ENCODE results near the gene COPB1.

The COPB1 gene

GRCh38 chr11:14506532-14506931 lies 6.9 kb upstream of the COPB1 start:
- no peak for DNase-seq (ENCODE audit: low read depth, low spot score)

GRCh38 chr11:14503023-14503422 lies 3.4 kb upstream of the COPB1 start:
- no peak for DNase-seq (ENCODE audit: low read depth, low spot score)

GRCh38 chr11:14502039-14502438 lies 2.4 kb upstream of the COPB1 start:
- DNase-seq (ENCODE audit: low read depth, low spot score): no peak

GRCh38 chr11:14500181-14500651 lies 605 bp upstream of the COPB1 start:
- DNase-seq (ENCODE audit: low read depth, low spot score): no peak

GRCh38 chr11:14499178-14499559 lies 442 bp downstream of the COPB1 start:
- no peak for DNase-seq (ENCODE audit: low read depth, low spot score)

GRCh38 chr11:14480716-14481115 lies 18.9 kb downstream of the COPB1 start:
- DNase-seq (ENCODE audit: low read depth, low spot score): no peak

GRCh38 chr11:14471127-14471526 lies 28.5 kb downstream of the COPB1 start:
- DNase-seq (ENCODE audit: low read depth, low spot score): no peak

- no peak for DNase-seq (ENCODE audit: low read depth, low spot score)
Observed at GRCh38 chr11:14463623-14464022, 36.0 kb downstream of the COPB1 start.

GRCh38 chr11:14460147-14460546 lies 39.5 kb downstream of the COPB1 start:
- no peak for DNase-seq (ENCODE audit: low read depth, low spot score)

GRCh38 chr11:14458377-14458776 lies 41.2 kb downstream of the COPB1 start:
- DNase-seq (ENCODE audit: low read depth, low spot score): no peak

- DNase-seq (ENCODE audit: low read depth, low spot score): no peak
Observed at GRCh38 chr11:14455648-14456430, 43.8 kb downstream of the COPB1 start.

GRCh38 chr11:14454861-14455632 lies 44.6 kb downstream of the COPB1 start:
- DNase-seq (ENCODE audit: low read depth, low spot score): no peak

- no peak for DNase-seq (ENCODE audit: low read depth, low spot score)
Observed at GRCh38 chr11:14451825-14452224, 47.8 kb downstream of the COPB1 start.

- no peak for DNase-seq (ENCODE audit: low read depth, low spot score)
Observed at GRCh38 chr11:14449302-14449714, 50.3 kb downstream of the COPB1 start.

- DNase-seq (ENCODE audit: low read depth, low spot score): no peak
Observed at GRCh38 chr11:14448240-14448639, 51.4 kb downstream of the COPB1 start.

- no peak for DNase-seq (ENCODE audit: low read depth, low spot score)
Observed at GRCh38 chr11:14446701-14447169, 52.9 kb downstream of the COPB1 start.

GRCh38 chr11:14445542-14446530 lies 53.8 kb downstream of the COPB1 start:
- no peak for DNase-seq (ENCODE audit: low read depth, low spot score)

GRCh38 chr11:14444441-14445189 lies 55.0 kb downstream of the COPB1 start:
- DNase-seq (ENCODE audit: low read depth, low spot score): no peak

- DNase-seq (ENCODE audit: low read depth, low spot score): no peak
Observed at GRCh38 chr11:14443638-14444037, 56.0 kb downstream of the COPB1 start.

- no peak for DNase-seq (ENCODE audit: low read depth, low spot score)
Observed at GRCh38 chr11:14435717-14436512, 63.7 kb downstream of the COPB1 start.

Data from brain pericyte (primary cell).